HAP-1 (cell line): Measurements from ENCODE around the gene KLF2.

Experiments
- DNase-seq, 2 experiments: peaks; one replicate each; pipeline ENCODE4 v3.0.0-alpha.2; 2016 to 2020; ENCODE audit warnings: low spot score in 2 of 2
- H3K27me3 ChIP-seq: fragments of 250-450 bp; sonication (Bioruptor Pico); 2 replicates; pipeline ENCODE4 v1.5.1; 2020; ENCODE audit warnings: low read depth, mild to moderate bottlenecking, moderate library complexity
- H3K36me3 ChIP-seq: fragments of 250-450 bp; sonication (Bioruptor Pico); replicated peaks from 2 replicates; pipeline ENCODE4 v1.5.1; 2020; ENCODE audit warnings: mild to moderate bottlenecking
- H3K4me1 ChIP-seq: fragments of 250-450 bp; sonication (Bioruptor Pico); 2 replicates; pipeline ENCODE4 v1.5.1; 2020; ENCODE audit warnings: mild to moderate bottlenecking
- H3K4me3 ChIP-seq: fragments of 250-450 bp; sonication (Bioruptor Pico); 2 replicates; pipeline ENCODE4 v1.5.1; 2020; ENCODE audit warnings: mild to moderate bottlenecking, moderate library complexity
- H3K9me3 ChIP-seq: fragments of 250-450 bp; sonication (Bioruptor Pico); 2 replicates; pipeline ENCODE4 v1.5.1; 2020; ENCODE audit warnings: mild to moderate bottlenecking, moderate library complexity
- in situ Hi-C: fragments of 300-500 bp; cut with MboI; formaldehyde crosslinking; loops from 3 replicates; pipeline ENCODE4 v1.14.3; 2020; ENCODE audit warnings: low sequenced_read_pairs, inconsistent platforms, mixed read lengths

The KLF2 gene

DNA sequence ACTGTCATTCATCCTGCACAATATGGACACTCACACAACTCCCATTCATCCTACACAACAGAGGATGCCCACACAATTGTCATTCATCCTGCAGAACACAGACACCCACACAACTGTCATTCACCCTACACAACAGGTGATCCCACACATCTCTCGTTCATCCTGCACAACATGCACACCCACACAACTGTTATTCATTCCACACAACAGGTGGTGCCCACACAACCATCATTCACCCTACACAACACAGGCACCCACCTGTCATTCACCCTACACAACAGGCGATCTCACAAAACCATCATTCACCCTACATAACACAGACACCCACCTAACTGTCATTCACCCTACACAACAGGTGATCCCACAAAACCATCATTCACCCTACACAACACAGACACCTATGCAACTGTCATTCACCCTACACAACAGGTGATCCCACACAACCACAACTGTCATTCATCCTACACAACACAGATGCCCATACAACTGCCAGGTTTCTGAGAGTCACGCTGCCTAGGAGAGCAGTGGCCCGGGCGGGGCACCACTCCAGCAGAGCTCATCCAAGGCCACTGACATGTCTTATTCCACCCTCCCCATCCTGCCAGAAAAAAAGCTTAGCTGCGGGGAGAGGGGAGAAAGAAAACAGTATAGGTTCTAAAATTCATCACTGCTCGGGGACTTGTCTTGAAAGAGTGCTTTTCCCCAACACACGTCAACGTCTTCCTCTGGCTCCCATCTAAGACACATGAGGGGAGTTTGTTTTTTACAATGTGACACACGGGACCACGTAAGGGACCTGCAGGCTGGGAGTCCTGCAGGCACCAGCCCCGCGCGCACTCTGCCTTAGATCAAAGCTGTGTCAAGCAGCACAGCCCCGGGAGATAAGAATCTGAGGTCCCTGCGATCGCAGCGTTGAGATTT lies 44.0 kb downstream of the KLF2 start:
- no peaks in the 10 kb centered on the region for H3K4me1 ChIP-seq
- H3K36me3 ChIP-seq = peaks cover 4% of the 10 kb centered on the region; the same call in 1 of the 2 replicates
- no peaks in the 10 kb centered on the region for H3K9me3 ChIP-seq
- DNase-seq = no peak
- H3K4me3 ChIP-seq = no peak overlapping the region
- H3K27me3 ChIP-seq = no peaks in the 10 kb centered on the region
- in situ Hi-C loops = no loop called here

DNA sequence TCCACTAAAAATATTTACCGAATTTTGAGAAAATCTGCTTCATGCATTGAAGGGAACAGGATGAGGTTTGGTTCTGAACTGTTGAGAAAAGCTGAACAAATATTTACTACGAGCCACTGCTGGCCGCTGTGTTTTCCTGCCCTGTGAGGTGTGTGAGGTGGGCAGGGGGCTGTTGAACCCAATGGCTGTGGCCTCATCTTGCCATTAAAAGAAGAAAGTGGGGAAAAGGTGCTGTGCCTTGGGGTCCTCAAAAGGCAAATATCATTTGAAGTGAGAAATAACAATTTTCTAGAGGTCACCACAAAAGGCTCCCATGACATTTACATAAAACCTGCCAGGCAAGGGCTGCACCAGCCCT lies 44.7 kb downstream of the KLF2 start:
- Histone ChIP-seq H3K4me3 (no peak overlapping the region), H3K36me3 (peaks cover 9% of the 10 kb centered on the region; the same call in 1 of the 2 replicates), H3K4me1 (no peaks in the 10 kb centered on the region), H3K9me3 (no peaks in the 10 kb centered on the region), H3K27me3 (no peaks in the 10 kb centered on the region)
- no peak for DNase-seq
- in situ Hi-C loops = no loop called here

DNA sequence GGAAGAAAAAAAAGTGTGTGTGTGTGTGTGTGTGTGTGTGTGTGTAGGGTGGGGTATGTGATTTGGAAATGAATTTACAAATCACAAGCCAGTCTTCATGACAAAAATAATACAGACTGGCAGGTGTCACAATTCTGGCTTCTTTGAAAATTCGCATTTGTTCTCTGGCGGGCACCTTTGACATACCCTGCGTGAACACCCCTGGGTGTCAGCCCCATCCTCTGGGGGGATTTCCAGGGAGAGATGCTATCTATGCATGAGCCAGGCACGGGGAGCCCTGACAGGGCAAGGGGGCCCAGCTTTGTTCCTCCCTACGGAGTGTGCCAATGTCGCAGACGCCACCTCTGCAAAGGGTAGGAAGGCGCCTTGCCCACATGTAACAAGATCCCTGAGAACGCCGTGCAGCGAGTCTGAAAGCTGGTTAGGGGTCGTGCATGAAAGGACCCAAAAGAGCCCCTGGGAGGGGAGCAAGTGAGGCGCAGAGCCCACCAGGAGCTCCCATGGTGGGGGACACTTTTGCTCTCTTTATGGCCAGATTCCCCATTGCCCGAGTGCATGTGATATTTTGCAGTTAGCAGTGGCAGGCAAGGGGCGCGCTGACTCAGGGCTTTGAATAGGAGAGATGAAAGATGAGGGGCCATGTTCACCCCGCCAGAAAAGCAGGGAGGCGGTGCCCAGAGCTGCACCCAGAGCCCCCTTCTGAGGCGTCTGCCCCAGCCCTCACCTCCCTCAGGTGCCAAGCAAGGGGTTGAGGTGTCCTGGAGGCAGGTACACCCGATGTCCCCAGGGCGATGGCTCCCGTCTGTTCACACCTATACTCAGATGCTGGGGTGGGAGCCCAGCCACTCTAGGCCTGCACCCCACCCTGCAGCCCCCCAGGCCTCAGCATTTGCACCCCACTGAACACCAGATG lies 45.3 kb downstream of the KLF2 start:
- Histone ChIP-seq H3K4me3 (no peak overlapping the region), H3K27me3 (no peaks in the 10 kb centered on the region), H3K9me3 (no peaks in the 10 kb centered on the region), H3K36me3 (peaks cover 15% of the 10 kb centered on the region), H3K4me1 (no peaks in the 10 kb centered on the region)
- DNase-seq = no peak
- in situ Hi-C loops = no loop called here

DNA sequence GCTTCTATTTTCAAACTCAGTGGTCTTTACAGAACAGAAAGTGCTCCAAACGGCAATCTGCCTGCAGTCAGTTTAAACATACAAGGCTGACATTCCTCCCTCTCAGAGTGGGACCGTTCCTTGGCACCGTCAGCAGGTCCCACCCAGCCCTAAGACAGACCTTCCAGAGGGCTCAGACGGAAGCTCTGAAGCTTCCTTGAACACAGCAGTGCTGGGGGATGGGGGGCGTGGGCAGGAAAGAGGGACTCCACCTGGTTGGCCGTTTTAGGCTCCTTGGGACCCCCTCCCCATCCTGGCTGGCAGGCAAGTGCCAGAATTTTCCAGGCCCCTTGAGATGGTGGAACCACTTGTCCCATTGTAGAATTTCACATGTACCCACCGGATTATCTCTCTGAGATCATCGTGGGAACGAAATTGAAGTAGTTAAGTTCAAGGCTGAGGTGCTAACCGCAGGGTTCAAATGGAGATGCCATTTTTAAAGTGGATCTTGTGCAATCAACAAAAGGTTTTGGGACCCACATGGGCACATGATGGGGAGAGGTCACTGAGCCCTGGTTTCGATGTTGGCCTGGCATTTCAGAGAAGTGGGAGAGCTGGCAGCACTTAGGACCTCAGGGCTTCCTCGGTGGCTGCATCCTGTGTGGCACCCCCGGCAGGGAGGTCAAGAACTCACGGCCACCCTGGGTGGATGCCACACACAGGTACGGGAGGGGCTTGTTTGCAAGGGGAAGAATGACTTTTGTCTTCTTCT lies 46.2 kb downstream of the KLF2 start:
- Histone ChIP-seq H3K4me3 (no peak overlapping the region), H3K4me1 (no peaks in the 10 kb centered on the region), H3K27me3 (no peaks in the 10 kb centered on the region), H3K36me3 (peaks cover 22% of the 10 kb centered on the region), H3K9me3 (no peaks in the 10 kb centered on the region)
- no peak for DNase-seq
- in situ Hi-C loops = no loop called here

DNA sequence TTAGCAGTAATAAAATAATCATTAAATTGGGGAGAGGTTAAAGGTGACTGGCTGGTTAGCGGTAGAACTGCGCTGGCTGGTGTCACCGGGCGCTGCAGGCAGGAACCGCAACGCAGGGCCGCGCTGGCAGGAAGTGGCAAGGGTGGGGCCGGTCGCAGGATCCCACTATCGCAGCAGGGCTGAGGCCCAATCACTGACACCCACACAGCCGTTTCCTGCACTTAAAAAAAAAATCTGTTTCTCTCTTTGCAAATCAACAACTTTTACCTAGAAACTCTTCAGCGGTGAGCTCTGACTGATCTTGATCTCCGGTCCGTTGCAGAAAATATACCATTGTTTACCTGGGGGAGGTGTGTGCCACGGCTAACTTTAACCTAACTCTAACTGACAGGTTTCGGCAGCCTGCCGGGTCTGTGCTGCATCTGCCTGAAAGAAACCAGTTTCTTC lies 46.9 kb downstream of the KLF2 start:
- Histone ChIP-seq H3K4me3 (no peak overlapping the region), H3K4me1 (no peaks in the 10 kb centered on the region), H3K36me3 (peaks cover 23% of the 10 kb centered on the region), H3K27me3 (no peaks in the 10 kb centered on the region), H3K9me3 (no peaks in the 10 kb centered on the region)
- no peak for DNase-seq
- in situ Hi-C loops = no loop called here

DNA sequence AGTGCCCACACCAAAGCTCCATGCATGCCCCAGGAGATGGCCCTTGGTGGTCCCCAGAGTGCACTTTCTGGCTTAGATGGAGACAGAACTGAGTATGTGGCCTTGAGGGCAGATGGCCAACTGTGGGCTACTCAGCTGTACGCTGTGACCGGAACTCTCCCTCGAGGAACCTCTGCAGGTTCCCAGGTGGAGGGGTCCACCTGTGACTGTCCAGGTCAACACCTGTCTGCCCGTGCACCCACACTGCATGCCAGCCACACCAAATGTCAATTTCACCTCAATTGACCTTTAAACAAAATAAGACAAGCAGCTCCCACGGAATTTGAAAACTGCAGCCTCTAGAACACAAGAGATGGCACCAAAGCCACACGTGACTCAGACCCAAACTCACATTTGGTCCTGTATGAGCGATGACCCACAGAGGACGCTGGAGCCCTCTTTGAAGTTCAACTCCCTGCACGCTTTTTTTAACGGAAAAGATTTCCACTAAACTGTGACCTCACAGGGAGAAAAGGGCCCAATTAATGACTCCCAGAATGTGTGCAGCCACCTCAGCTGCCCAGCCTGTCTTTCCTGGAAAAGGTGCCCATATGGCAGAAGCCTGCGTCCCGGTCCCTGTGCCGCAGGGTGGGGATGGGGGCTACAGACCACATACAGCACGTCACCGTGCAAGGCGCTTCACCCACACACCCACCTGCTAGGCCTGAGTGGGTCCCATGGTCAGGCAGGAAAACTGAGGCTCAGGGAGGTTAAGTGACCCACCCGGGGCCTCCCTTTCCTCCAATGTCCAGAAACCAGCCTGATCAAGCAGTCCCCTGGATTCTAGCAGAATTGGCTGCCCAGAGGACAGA lies 47.7 kb downstream of the KLF2 start:
- in situ Hi-C loops = no loop called here
- no peak overlapping the region for H3K4me3 ChIP-seq
- H3K9me3 ChIP-seq = no peaks in the 10 kb centered on the region
- no peaks in the 10 kb centered on the region for H3K27me3 ChIP-seq
- H3K4me1 ChIP-seq = no peaks in the 10 kb centered on the region
- peaks cover 30% of the 10 kb centered on the region for H3K36me3 ChIP-seq
- no peak for DNase-seq

DNA sequence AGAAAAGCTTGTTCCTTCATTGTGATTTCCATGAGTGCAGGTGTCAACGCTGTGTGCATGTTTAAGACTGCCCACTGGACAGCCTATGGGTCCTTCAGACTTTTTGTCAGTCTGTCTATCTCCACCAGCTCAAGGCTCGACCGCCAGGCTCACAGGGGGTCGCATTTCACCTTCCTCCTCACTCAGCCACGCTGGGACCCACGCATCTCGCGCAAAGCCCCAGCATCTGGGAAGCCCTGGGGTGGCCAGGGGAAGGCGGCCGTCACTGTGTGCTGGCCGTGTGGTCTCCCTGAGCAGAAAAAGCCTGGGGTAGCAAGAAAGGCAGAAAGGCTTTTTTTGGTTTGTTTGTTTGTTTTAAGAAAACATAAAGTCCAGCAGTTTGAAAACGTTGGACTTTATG lies 48.5 kb downstream of the KLF2 start:
- in situ Hi-C loops = no loop called here
- no peak for DNase-seq
- H3K4me3 ChIP-seq = no peak overlapping the region
- peaks cover 33% of the 10 kb centered on the region for H3K36me3 ChIP-seq
- H3K4me1 ChIP-seq = no peaks in the 10 kb centered on the region
- H3K9me3 ChIP-seq = no peaks in the 10 kb centered on the region
- H3K27me3 ChIP-seq = no peaks in the 10 kb centered on the region

DNA sequence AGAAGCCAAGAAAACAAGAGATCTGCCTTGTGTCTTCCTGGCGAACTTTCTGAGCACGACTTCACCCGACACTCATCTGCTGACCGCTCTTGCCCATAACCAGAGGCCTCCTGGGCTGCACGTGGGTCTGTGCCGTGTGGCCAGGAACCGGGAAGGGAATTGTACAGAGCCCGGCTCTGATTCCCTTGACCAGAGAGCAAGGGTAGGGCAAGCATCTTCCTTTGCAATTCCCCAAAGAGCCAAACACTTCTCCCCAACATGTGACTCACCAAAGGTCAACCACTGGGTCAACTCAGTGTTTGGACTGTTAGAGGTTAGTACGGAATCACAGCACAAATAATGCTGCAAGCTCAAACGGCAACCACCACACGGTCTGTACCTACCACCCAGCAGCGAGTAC lies 48.9 kb downstream of the KLF2 start:
- Histone ChIP-seq H3K36me3 (peaks cover 33% of the 10 kb centered on the region), H3K4me1 (no peaks in the 10 kb centered on the region), H3K4me3 (no peak overlapping the region), H3K9me3 (no peaks in the 10 kb centered on the region), H3K27me3 (no peaks in the 10 kb centered on the region)
- in situ Hi-C loops = no loop called here
- DNase-seq = no peak

DNA sequence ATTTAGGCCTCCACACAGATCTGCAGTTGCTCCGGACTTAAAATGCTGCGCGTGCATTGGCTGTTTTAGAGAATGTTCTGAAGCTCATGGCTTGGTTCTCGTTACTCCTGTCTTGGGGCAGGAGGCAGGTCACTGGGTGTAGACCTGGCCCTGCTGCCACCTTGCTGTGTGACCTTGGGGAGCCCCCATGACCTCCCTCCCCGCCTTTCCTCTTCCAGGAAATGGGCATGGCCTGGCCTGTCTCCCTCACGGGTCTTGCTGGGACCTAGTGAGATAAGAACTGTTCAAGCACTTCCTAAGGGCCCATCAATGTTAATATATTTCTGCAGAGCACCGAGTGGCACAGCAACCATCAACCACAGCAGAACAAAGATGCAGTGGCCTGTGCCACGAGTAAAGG lies 49.4 kb downstream of the KLF2 start:
- Histone ChIP-seq H3K4me3 (no peak overlapping the region), H3K36me3 (peaks cover 33% of the 10 kb centered on the region), H3K27me3 (no peaks in the 10 kb centered on the region), H3K4me1 (no peaks in the 10 kb centered on the region), H3K9me3 (no peaks in the 10 kb centered on the region)
- DNase-seq = no peak
- in situ Hi-C loops = no loop called here

DNA sequence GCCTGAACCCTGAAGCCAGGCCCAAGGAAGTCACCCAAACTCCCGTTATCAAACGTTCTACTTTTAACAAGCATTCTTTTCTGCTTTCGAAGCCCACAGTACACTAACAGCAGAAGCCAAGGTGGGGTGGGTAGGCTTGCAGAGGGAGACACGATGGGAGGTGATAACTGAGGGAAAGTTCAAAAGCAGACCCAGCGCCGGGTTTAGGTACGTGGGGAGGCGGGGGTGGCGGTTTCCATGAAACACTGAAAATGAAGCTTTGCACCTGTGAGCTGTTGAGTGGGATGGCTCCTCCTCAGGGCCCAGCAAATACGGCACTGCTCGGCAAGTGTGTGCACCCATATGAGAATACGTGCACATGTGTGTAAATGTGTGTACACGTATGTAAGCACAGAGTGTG lies 49.8 kb downstream of the KLF2 start:
- DNase-seq = no peak
- H3K4me1 ChIP-seq = no peaks in the 10 kb centered on the region
- no peak overlapping the region for H3K4me3 ChIP-seq
- H3K9me3 ChIP-seq = no peaks in the 10 kb centered on the region
- H3K36me3 ChIP-seq = peaks cover 33% of the 10 kb centered on the region
- H3K27me3 ChIP-seq = no peaks in the 10 kb centered on the region
- in situ Hi-C loops = no loop called here

DNA sequence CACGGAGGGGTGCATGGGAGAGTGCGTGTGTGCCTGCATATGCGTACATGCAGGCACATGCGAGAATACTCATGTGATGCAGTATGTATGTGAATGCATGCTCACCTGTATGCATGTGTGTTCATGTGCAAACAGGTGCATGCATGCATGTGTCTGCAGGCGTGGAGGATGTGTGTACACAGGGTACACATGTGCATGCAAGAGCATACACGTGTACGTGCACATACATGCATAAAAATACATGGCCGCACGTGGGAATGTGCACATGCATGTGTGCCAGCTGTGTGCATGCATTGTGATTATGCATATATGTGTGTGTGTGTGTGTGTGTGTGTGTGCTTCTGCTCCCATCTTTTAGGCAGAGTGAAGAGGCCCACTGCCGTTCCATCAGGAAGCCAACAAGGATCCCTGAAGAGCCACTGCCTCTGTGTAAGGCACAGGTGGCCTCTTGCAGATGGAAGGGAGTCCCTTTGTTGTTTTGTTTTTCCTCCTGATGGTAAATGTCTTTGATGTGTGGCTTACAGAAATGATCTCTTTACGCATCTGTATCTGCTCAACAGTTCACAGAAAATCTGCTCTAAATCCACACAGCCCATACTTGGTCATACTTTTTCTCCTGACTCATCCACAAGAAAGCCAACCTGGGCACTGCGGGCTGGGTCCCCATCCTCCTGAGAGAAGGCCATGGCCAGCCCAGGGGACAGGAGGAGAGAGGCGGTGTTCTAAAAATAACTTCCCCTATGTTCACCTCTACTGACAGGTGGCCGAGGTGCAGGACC lies 50.7 kb downstream of the KLF2 start:
- no peaks in the 10 kb centered on the region for H3K4me1 ChIP-seq
- H3K4me3 ChIP-seq = no peak overlapping the region
- peaks cover 33% of the 10 kb centered on the region for H3K36me3 ChIP-seq
- H3K27me3 ChIP-seq = no peaks in the 10 kb centered on the region
- no peak for DNase-seq
- in situ Hi-C loops = no loop called here
- H3K9me3 ChIP-seq = no peaks in the 10 kb centered on the region

DNA sequence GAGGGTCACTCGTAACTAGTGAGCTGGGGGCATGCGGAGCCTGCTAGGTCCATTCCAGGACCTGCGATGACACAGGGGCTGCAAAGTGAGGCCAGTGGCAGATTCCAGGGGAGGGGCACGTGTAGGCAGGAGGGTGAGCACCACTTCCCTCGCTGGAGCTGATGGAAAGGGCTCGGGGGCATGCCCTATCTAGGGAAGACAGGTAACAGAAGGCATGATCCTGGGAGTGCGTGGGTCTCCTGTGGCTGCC lies 51.2 kb downstream of the KLF2 start:
- Histone ChIP-seq H3K36me3 (peaks cover 33% of the 10 kb centered on the region), H3K27me3 (no peaks in the 10 kb centered on the region), H3K4me3 (no peak overlapping the region), H3K4me1 (no peaks in the 10 kb centered on the region), H3K9me3 (no peaks in the 10 kb centered on the region)
- in situ Hi-C loops = no loop called here
- DNase-seq = no peak
